ENCODE results near the gene TPK1. TPM values are rescaled to one million over a fixed set of nuclear protein-coding genes. Genes with fewer than 3 reads are reported as not detected.

TPK1 gene
- total RNA-seq, 1 donor from 2014 or later, result 1.7 TPM

DNA sequence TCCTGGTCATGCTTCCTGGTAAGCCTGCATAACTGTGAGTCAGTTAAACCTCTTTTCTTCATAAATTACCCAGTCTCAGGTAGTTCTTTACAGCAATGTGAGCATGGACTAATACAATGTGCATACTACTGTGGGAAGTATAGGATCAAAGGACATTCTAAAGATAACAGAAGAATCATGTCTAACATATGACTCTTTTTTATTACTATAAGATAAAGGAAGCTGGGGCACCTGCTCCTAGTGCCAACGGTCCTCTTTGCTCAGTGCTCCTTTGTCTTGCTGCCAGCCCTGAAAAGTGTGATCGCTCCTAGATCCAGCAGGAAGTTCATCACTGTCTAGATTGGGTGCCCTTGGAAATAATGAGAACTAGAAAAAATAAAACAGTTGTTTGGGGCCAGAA lies 289.1 kb downstream of the TPK1 start:
- TF ChIP-seq POLR2AphosphoS5 (IDR thresholded peaks at IDR 0.05; ENCODE audit: insufficient read depth in 1 of 2, low read depth in 1 of 2), result no peak
- TF ChIP-seq POLR2A (IDR thresholded peaks at IDR 0.05), result no peak
- no peak for DNase-seq (ENCODE audit: extremely low spot score in 2 of 2)
- H3K4me3 ChIP-seq, result no peak overlapping the region
- H3K4me1 ChIP-seq, result no peaks in the 10 kb centered on the region
- H3K27me3 ChIP-seq, result no peaks in the 10 kb centered on the region
- H3K36me3 ChIP-seq, result no peaks in the 10 kb centered on the region
- intact Hi-C loops (cut with DNase I), result no loop called here
- no peak overlapping the region for H3K27ac ChIP-seq
- H3K9me3 ChIP-seq, result no peaks in the 10 kb centered on the region

DNA sequence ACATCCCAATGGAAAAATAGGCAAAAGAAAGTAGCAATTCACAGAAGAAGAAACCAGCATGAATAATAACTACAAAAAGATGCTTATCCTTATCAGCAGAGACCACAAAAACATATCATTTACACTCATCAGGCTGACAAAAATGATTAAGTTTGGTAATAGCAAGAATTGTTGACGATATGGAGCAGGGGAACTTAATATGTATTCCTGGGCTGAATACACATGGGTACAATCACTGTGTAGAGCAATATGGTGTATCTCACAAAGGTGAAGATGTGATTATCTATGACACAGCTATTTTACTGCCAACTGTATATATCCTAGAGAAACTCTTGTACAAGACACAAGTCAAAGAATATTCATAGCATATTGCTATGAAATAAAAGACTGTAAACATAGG lies 290.5 kb downstream of the TPK1 start:
- Histone ChIP-seq H3K36me3 (no peaks in the 10 kb centered on the region), H3K9me3 (no peaks in the 10 kb centered on the region), H3K4me3 (no peak overlapping the region), H3K4me1 (no peaks in the 10 kb centered on the region), H3K27ac (no peak overlapping the region), H3K27me3 (no peaks in the 10 kb centered on the region)
- no peak for DNase-seq (ENCODE audit: extremely low spot score in 2 of 2)
- intact Hi-C loops (cut with DNase I), result no loop called here
- TF ChIP-seq POLR2A (IDR thresholded peaks at IDR 0.05) (no peak), POLR2AphosphoS5 (IDR thresholded peaks at IDR 0.05; ENCODE audit: insufficient read depth in 1 of 2, low read depth in 1 of 2) (no peak)
- TF ChIP-seq, protein P1, sequence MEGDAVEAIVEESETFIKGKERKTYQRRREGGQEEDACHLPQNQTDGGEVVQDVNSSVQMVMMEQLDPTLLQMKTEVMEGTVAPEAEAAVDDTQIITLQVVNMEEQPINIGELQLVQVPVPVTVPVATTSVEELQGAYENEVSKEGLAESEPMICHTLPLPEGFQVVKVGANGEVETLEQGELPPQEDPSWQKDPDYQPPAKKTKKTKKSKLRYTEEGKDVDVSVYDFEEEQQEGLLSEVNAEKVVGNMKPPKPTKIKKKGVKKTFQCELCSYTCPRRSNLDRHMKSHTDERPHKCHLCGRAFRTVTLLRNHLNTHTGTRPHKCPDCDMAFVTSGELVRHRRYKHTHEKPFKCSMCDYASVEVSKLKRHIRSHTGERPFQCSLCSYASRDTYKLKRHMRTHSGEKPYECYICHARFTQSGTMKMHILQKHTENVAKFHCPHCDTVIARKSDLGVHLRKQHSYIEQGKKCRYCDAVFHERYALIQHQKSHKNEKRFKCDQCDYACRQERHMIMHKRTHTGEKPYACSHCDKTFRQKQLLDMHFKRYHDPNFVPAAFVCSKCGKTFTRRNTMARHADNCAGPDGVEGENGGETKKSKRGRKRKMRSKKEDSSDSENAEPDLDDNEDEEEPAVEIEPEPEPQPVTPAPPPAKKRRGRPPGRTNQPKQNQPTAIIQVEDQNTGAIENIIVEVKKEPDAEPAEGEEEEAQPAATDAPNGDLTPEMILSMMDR (IDR thresholded peaks at IDR 0.05), result no peak

DNA sequence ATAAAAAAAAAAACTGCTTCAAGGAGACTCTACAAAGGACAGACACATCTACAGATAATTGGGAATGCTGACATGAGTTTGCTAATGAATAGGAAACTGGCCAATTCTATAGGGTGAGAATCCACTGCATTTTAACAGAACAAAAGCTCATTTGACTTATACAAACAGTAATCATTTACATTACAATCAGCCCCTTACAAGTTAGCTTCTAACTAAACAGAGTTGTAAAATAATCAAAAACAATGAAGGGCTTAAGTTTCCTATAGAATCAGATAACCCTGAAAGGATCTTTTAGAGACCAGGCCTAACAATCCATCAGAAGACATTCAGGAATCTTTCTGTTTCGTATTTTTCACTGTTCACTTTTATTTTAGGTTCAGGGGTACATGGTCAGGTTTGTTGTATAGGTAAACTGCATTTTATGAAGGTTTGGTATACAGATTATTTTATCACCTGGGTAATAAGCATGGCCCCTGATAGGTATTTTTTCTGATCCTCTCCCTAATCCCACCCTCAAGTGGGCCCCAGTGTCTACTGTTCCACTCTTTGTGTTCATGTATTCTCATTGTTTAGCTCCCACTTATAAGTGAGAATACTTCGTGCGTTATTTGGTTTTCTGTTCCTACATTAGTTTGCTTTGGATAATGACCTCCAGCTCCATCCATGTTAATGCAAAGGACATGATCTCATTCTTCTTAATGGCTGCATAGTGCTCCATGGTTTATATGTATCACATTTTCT lies 301.0 kb downstream of the TPK1 start:
- Histone ChIP-seq H3K4me1 (no peaks in the 10 kb centered on the region), H3K27ac (no peak overlapping the region), H3K27me3 (no peaks in the 10 kb centered on the region), H3K4me3 (no peak overlapping the region), H3K9me3 (peaks cover 4% of the 10 kb centered on the region), H3K36me3 (no peaks in the 10 kb centered on the region)
- intact Hi-C loops (cut with DNase I), result no loop called here
- no peak for DNase-seq (ENCODE audit: extremely low spot score in 2 of 2)
- TF ChIP-seq, protein P1 (IDR thresholded peaks at IDR 0.05), result no peak
- TF ChIP-seq POLR2A (IDR thresholded peaks at IDR 0.05) (no peak), POLR2AphosphoS5 (IDR thresholded peaks at IDR 0.05; ENCODE audit: insufficient read depth in 1 of 2, low read depth in 1 of 2) (no peak)

DNA sequence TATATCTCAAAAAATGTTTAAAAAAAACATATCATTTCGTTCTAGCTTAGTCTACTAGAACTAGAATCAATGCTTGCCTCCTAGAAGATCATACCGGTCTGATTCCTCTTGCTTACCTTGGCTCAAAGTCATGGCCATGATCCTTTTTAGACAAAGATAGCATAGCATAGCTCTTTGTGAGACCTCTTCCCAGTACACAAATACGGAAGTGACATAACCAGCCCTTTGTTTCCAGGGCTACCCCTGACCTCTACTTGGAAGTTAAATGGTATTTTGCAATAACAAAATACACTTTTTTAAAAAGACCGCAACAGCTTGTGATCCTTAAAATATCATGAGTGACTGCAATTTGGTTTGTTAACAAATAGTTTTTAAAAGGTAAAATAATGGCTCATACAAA lies 301.7 kb downstream of the TPK1 start:
- H3K9me3 ChIP-seq, result peaks cover 4% of the 10 kb centered on the region
- H3K27me3 ChIP-seq, result no peaks in the 10 kb centered on the region
- no peak overlapping the region for H3K27ac ChIP-seq
- no peaks in the 10 kb centered on the region for H3K4me1 ChIP-seq
- no peak for DNase-seq (ENCODE audit: extremely low spot score in 2 of 2)
- H3K36me3 ChIP-seq, result no peaks in the 10 kb centered on the region
- intact Hi-C loops (cut with DNase I), result no loop called here
- TF ChIP-seq POLR2AphosphoS5 (IDR thresholded peaks at IDR 0.05; ENCODE audit: insufficient read depth in 1 of 2, low read depth in 1 of 2), result no peak
- TF ChIP-seq, protein P1 (IDR thresholded peaks at IDR 0.05), result no peak
- TF ChIP-seq POLR2A (IDR thresholded peaks at IDR 0.05), result no peak
- H3K4me3 ChIP-seq, result no peak overlapping the region

DNA sequence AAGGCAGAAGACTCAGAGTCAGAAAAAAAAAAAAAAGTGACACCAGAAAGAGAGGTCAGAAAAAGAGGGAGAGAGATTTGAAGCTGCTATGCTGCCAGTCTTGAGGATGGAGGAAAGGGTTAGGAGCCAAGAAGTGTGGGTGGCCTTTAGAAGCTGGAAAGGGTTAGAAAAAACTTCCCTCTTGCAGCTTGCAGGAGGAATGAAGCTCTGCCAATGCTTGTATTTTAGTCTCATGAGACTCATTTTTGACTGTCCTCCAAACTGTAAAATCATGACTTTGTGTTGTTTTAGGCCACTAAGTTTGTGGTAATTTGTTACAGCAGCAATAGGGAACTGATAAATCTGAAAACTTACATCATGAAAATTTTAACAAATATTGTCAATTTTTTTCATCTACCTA lies 304.7 kb downstream of the TPK1 start:
- Histone ChIP-seq H3K27me3 (no peaks in the 10 kb centered on the region), H3K4me3 (no peak overlapping the region), H3K4me1 (no peaks in the 10 kb centered on the region), H3K27ac (no peak overlapping the region), H3K9me3 (peaks cover 4% of the 10 kb centered on the region), H3K36me3 (no peaks in the 10 kb centered on the region)
- TF ChIP-seq POLR2A (IDR thresholded peaks at IDR 0.05) (no peak), POLR2AphosphoS5 (IDR thresholded peaks at IDR 0.05; ENCODE audit: insufficient read depth in 1 of 2, low read depth in 1 of 2) (no peak)
- TF ChIP-seq, protein P1 (IDR thresholded peaks at IDR 0.05), result no peak
- DNase-seq (ENCODE audit: extremely low spot score in 2 of 2), result no peak
- intact Hi-C loops (cut with DNase I), result no loop called here

All from vagina (tissue), 2 donors.